ENCODE measurements around the gene VILL. TPM values are rescaled to one million over a fixed set of nuclear protein-coding genes. Genes with fewer than 3 reads are reported as not detected.
A peak's percentile ranks its signal among the peaks of the same experiment; 100 is the strongest.

Gene VILL
- total and polyA plus RNA-seq, 12 donors, result 1.2 to 6.4 (median 2.4) TPM

DNA sequence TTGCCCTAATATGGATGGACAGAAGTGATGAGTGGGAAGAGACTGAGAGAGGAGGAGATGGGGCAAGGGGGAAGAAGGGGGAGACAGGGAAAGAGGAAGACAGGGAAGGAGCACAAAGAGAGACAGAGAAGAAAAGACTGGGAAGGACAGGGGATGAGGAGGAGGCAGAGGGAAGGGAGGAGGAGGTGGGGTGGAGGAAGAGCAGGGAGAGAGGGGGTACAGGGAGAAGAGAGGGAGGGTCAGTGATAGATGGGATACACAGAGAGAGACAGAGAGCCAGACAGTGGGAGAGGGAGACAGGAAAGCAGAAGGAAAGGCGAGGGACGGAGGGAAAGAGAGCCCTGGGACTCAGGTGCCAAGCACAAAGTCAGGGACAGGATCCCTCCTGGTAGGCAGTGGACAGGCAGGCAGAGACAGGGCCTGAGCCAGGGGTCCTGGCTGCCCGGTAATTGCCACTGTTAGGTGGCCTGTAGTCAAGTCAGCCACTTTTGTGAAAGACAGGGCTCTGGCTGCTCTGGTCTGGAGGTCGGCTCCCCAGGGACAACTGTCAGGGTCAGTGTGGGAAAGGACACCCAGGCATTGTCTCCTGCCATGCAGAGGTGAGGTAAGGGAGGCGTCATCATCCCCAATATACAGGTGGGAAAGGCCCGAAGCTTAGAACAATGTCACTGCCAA lies 9.8 kb downstream of the VILL start:
- ATAC-seq (no peak), DNase-seq (no peak)
- intact Hi-C loops (cut with DNase I), result loop anchor here in 5 of 10 donors (2.0 to 10.0 kb wide), 6 partner anchors 142 to 654 kb away; no protein-coding TSS in a partner anchor
- H3K9me3 ChIP-seq, result no peaks in the 10 kb centered on the region
- TF ChIP-seq, protein P1, sequence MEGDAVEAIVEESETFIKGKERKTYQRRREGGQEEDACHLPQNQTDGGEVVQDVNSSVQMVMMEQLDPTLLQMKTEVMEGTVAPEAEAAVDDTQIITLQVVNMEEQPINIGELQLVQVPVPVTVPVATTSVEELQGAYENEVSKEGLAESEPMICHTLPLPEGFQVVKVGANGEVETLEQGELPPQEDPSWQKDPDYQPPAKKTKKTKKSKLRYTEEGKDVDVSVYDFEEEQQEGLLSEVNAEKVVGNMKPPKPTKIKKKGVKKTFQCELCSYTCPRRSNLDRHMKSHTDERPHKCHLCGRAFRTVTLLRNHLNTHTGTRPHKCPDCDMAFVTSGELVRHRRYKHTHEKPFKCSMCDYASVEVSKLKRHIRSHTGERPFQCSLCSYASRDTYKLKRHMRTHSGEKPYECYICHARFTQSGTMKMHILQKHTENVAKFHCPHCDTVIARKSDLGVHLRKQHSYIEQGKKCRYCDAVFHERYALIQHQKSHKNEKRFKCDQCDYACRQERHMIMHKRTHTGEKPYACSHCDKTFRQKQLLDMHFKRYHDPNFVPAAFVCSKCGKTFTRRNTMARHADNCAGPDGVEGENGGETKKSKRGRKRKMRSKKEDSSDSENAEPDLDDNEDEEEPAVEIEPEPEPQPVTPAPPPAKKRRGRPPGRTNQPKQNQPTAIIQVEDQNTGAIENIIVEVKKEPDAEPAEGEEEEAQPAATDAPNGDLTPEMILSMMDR (IDR thresholded peaks at IDR 0.05), result no peak
- WGBS, 2 donors, result 95 to 96% methylated on average over 6 of the region's 6 CpGs
- H3K36me3 ChIP-seq, result peaks cover 0 to 36% (median 0%) of the 10 kb centered on the region in 9 donors
- H3K4me1 ChIP-seq, result peaks cover 0 to 49% (median 25%) of the 10 kb centered on the region in 9 donors
- no peak overlapping the region for H3K27ac ChIP-seq
- no peaks in the 10 kb centered on the region for H3K27me3 ChIP-seq
- H3K4me3 ChIP-seq, result no peak overlapping the region

DNA sequence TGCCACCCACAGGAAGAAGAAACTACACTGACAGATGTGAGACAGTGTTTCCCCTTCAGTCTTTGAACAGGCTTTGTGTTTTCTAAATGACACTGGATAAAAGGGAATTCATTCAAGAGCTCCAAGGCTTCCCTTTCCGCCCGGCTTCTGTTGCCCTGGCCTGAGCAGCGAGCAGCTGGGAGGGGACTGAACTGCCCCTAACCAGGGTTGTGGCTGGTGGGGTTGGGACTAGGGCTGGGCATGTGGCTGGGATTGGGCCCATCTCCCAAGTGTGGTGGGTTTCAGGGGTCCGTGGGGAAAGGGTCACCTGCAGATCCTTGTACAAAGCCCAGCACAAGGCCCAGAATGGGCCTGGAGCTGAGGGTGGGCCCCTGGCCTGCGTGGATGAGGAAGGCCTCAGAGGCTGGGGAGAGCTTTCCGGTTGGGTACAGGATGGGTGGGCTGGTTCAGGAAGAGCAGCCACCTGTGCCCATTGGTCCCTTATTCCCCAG lies 10.4 kb downstream of the VILL start:
- no peak overlapping the region for H3K27ac ChIP-seq
- H3K4me3 ChIP-seq, result no peak overlapping the region
- DNase-seq (no peak), ATAC-seq (no peak)
- H3K27me3 ChIP-seq, result no peaks in the 10 kb centered on the region
- no peaks in the 10 kb centered on the region for H3K9me3 ChIP-seq
- H3K4me1 ChIP-seq, result peaks cover 0 to 47% (median 24%) of the 10 kb centered on the region in 9 donors
- WGBS, 2 donors, result 94 to 98% methylated on average over 6 of the region's 6 CpGs
- peaks cover 0 to 38% (median 0%) of the 10 kb centered on the region in 9 donors for H3K36me3 ChIP-seq
- intact Hi-C loops (cut with DNase I), result loop anchor here in 5 of 10 donors (2.0 to 10.0 kb wide), 6 partner anchors 142 to 654 kb away; no protein-coding TSS in a partner anchor
- TF ChIP-seq, protein P1 (IDR thresholded peaks at IDR 0.05), result no peak

DNA sequence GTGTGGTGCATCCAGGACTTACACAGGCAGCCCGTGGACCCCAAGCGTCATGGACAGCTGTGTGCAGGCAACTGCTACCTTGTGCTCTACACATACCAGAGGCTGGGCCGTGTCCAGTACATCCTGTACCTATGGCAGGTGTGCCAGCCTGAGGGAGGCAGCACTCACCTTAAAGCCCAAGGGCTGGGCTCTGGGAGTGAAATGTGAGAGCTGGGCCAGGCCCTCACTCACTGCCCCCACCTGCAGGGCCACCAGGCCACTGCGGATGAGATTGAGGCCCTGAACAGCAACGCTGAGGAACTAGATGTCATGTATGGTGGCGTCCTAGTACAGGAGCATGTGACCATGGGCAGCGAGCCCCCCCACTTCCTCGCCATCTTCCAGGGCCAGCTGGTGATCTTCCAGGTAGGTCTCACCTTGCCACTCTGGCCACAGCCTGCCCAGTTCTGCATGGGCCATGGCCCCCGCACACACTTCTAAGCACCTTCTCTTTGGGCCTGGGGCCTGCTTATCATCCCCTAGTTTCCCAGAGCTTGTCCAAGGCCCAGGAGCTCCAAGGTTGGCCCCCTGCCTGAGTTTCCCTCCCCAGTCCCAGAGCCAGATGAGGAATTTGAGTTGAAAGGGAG lies 11.0 kb downstream of the VILL start:
- H3K4me3 ChIP-seq, result no peak overlapping the region
- H3K9me3 ChIP-seq, result no peaks in the 10 kb centered on the region
- DNase-seq (no peak), ATAC-seq (no peak)
- no peak overlapping the region for H3K27ac ChIP-seq
- H3K36me3 ChIP-seq, result peaks cover 0 to 38% (median 0%) of the 10 kb centered on the region in 9 donors
- TF ChIP-seq, protein P1 (IDR thresholded peaks at IDR 0.05), result peak in 1 of 9 donors; percentile 5
- H3K27me3 ChIP-seq, result no peaks in the 10 kb centered on the region
- 87 to 88% methylated on average over 9 of the region's 9 CpGs for WGBS, 2 donors
- peaks cover 0 to 47% (median 24%) of the 10 kb centered on the region in 9 donors for H3K4me1 ChIP-seq
- intact Hi-C loops (cut with DNase I), result loop anchor here in 6 of 10 donors (2.0 to 10.0 kb wide), 6 partner anchors 143 to 653 kb away; no protein-coding TSS in a partner anchor

DNA sequence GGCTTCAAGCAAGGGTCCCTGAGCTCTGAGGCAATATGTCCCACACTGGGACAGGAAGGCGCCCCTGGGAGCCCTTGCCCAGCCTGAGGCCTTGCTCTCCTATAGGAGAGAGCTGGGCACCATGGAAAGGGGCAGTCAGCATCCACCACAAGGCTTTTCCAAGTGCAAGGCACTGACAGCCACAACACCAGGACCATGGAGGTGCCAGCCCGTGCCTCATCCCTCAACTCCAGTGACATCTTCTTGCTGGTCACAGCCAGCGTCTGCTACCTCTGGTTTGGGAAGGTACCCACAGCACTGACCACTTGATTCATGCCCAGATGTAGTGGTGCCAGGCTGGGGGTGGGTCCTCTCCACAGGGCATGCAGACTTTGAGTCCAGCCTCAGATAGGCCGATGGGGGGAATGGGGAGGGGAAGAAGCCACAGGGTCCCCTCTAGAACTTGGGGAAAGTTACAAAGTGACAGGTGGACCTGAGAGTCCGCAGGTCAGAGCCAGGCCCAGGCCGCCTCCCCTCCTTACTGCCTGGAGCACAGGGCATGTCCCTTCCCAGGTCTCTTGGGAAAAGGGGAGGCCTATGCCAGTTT lies 11.8 kb downstream of the VILL start:
- TF ChIP-seq, protein P1 (IDR thresholded peaks at IDR 0.05), result no peak
- Histone ChIP-seq H3K4me1 (peaks cover 0 to 43% (median 19%) of the 10 kb centered on the region in 9 donors), H3K27ac (peak overlapping the region in 3 of 10 donors; percentile 15 to 54 (median 44)), H3K4me3 (no peak overlapping the region), H3K27me3 (no peaks in the 10 kb centered on the region), H3K36me3 (peaks cover 0 to 41% (median 0%) of the 10 kb centered on the region in 9 donors), H3K9me3 (no peaks in the 10 kb centered on the region)
- intact Hi-C loops (cut with DNase I), result loop anchor here in 5 of 10 donors (2.0 to 10.0 kb wide), 5 partner anchors 145 to 652 kb away; no protein-coding TSS in a partner anchor
- 97% methylated on average over 6 of the region's 6 CpGs for WGBS, 2 donors
- DNase-seq (no peak), ATAC-seq (no peak)
